ENCODE results near the gene PRRT4. TPM values are rescaled to one million over a fixed set of nuclear protein-coding genes. Genes with fewer than 3 reads are reported as not detected.

The PRRT4 gene
- total RNA-seq, result 0.44 and 0.54 TPM in 2 replicates
- long read RNA-seq, result 0 reads

- peaks cover 60% of the 10 kb centered on the region for H3K27me3 Mint-ChIP-seq (ENCODE audit: unreplicated experiment)
- no peak within 1 kb of the TSS for H3K27ac Mint-ChIP-seq (ENCODE audit: unreplicated experiment)
- no peak for TF ChIP-seq CTCF (IDR thresholded peaks at IDR 0.05)
- H3K4me3 Mint-ChIP-seq (ENCODE audit: unreplicated experiment), result peak within 1 kb of the TSS; percentile 76
- no peaks in the 10 kb centered on the region for H3K9me3 Mint-ChIP-seq (ENCODE audit: unreplicated experiment)
- no peak for DNase-seq (ENCODE audit: extremely low spot score, unreplicated experiment)
- H3K36me3 Mint-ChIP-seq (ENCODE audit: unreplicated experiment), result no peaks in the 10 kb centered on the region
- H3K4me1 Mint-ChIP-seq (ENCODE audit: unreplicated experiment), result peaks cover 14% of the 10 kb centered on the region
Measured at GRCh38 chr7:128361411-128362379, at the start of gene PRRT4. Gene PRRT4, minus strand, starts transcription at chr7:128361690.

GRCh38 chr7:128410451-128410753 lies 48.9 kb upstream of the PRRT4 start:
- no peak for DNase-seq (ENCODE audit: extremely low spot score, unreplicated experiment)
- peak overlapping the region; percentile 87 for H3K4me3 Mint-ChIP-seq (ENCODE audit: unreplicated experiment)
- no peak for TF ChIP-seq CTCF (IDR thresholded peaks at IDR 0.05)
- H3K36me3 Mint-ChIP-seq (ENCODE audit: unreplicated experiment), result no peaks in the 10 kb centered on the region
- peaks cover 8% of the 10 kb centered on the region for H3K9me3 Mint-ChIP-seq (ENCODE audit: unreplicated experiment)
- peaks cover 13% of the 10 kb centered on the region for H3K4me1 Mint-ChIP-seq (ENCODE audit: unreplicated experiment)
- peaks cover 18% of the 10 kb centered on the region for H3K27me3 Mint-ChIP-seq (ENCODE audit: unreplicated experiment)
- peak overlapping the region; percentile 79 for H3K27ac Mint-ChIP-seq (ENCODE audit: unreplicated experiment)

GRCh38 chr7:128409596-128410450 lies 48.3 kb upstream of the PRRT4 start, which contains the start of gene IMPDH1:
Gene IMPDH1, minus strand, starts transcription at chr7:128409982. Its CDS starts 81 bp downstream, at chr7:128409901.
- peaks cover 8% of the 10 kb centered on the region for H3K9me3 Mint-ChIP-seq (ENCODE audit: unreplicated experiment)
- peaks cover 18% of the 10 kb centered on the region for H3K27me3 Mint-ChIP-seq (ENCODE audit: unreplicated experiment)
- H3K27ac Mint-ChIP-seq (ENCODE audit: unreplicated experiment), result peak within 1 kb of the TSS; percentile 79
- H3K36me3 Mint-ChIP-seq (ENCODE audit: unreplicated experiment), result no peaks in the 10 kb centered on the region
- peak; percentile 92 for DNase-seq (ENCODE audit: extremely low spot score, unreplicated experiment)
- no peak for TF ChIP-seq CTCF (IDR thresholded peaks at IDR 0.05)
- H3K4me3 Mint-ChIP-seq (ENCODE audit: unreplicated experiment), result peak within 1 kb of the TSS; percentile 87
- H3K4me1 Mint-ChIP-seq (ENCODE audit: unreplicated experiment), result peaks cover 17% of the 10 kb centered on the region

- peaks cover 14% of the 10 kb centered on the region for H3K27me3 Mint-ChIP-seq (ENCODE audit: unreplicated experiment)
- DNase-seq (ENCODE audit: extremely low spot score, unreplicated experiment), result no peak
- H3K36me3 Mint-ChIP-seq (ENCODE audit: unreplicated experiment), result no peaks in the 10 kb centered on the region
- no peak overlapping the region for H3K27ac Mint-ChIP-seq (ENCODE audit: unreplicated experiment)
- H3K4me3 Mint-ChIP-seq (ENCODE audit: unreplicated experiment), result peak overlapping the region; percentile 76
- H3K9me3 Mint-ChIP-seq (ENCODE audit: unreplicated experiment), result peaks cover 8% of the 10 kb centered on the region
- no peak for TF ChIP-seq CTCF (IDR thresholded peaks at IDR 0.05)
- H3K4me1 Mint-ChIP-seq (ENCODE audit: unreplicated experiment), result peaks cover 26% of the 10 kb centered on the region
Measured at GRCh38 chr7:128408709-128409595, 47.5 kb upstream of the PRRT4 start.
